WTC11 (cell line): ENCODE results near the gene MEPCE. TPM values are rescaled to one million over a fixed set of nuclear protein-coding genes. Genes with fewer than 3 reads are reported as not detected.
"Not testable (repeated sequence)": the region's sequence is repeated elsewhere in the genome, so short reads cannot be mapped to it uniquely, and the experiment has no call there.

Experiments
- ATAC-seq: fragments of 200-7000 bp; cut with Tn5 transposase; 2 replicates; pipeline ENCODE4 v1.10.0; 2021; ENCODE audit warnings: mild to moderate bottlenecking, moderate library complexity
- CTCF ChIA-PET: fragments of 300-600 bp; sonication (Branson Sonifier 250); formaldehyde crosslinking; loops from one replicate; lab custom pipeline; 2021; ENCODE audit warnings: antibody characterized with exemption; lab: Charles Lee
- POLR2A ChIA-PET: fragments of 350-600 bp; sonication (Branson Sonifier 250); formaldehyde crosslinking; loops from one replicate; lab custom pipeline; 2021; ENCODE audit warnings: antibody characterized with exemption; lab: Charles Lee
- DNase-seq: peaks from one replicate; pipeline ENCODE4 v3.0.0; 2021; ENCODE audit warnings: low spot score
- H3K27ac Mint-ChIP-seq: 2 replicates; pipeline ENCODE4 v1.8.0; 2021; ENCODE audit warnings: mixed read lengths
- H3K27me3 Mint-ChIP-seq: 2 replicates; pipeline ENCODE4 v1.8.0; 2021; ENCODE audit warnings: low read depth, mild to moderate bottlenecking, moderate library complexity, mixed read lengths
- H3K36me3 Mint-ChIP-seq: 2 replicates; pipeline ENCODE4 v1.8.0; 2021; ENCODE audit warnings: mixed read lengths
- H3K4me1 Mint-ChIP-seq: 2 replicates; pipeline ENCODE4 v1.8.0; 2022; ENCODE audit warnings: mixed read lengths
- H3K4me3 Mint-ChIP-seq: 2 replicates; pipeline ENCODE4 v1.8.0; 2021; ENCODE audit warnings: mild to moderate bottlenecking, moderate library complexity, mixed read lengths
- H3K9me3 Mint-ChIP-seq: 2 replicates; pipeline ENCODE4 v1.8.0; 2021; ENCODE audit warnings: mixed read lengths
- ATF1 ChIP-seq: sonication (generic); formaldehyde crosslinking; IDR thresholded peaks from 2 replicates; pipeline ENCODE4 v1.8.1; 2023; ENCODE audit warnings: mild to moderate bottlenecking, moderate library complexity, missing genetic modification reagents
- CREB1 ChIP-seq: sonication (generic); formaldehyde crosslinking; IDR thresholded peaks from 2 replicates; pipeline ENCODE4 v1.8.0; 2023; ENCODE audit warnings: mild to moderate bottlenecking, missing genetic modification reagents
- ELF4 ChIP-seq: sonication (generic); formaldehyde crosslinking; IDR thresholded peaks from 2 replicates; pipeline ENCODE4 v1.8.1; 2022; ENCODE audit warnings: low read depth, mild to moderate bottlenecking, moderate library complexity, missing genetic modification reagents
- ESRRA ChIP-seq: sonication (generic); formaldehyde crosslinking; IDR thresholded peaks from 2 replicates; pipeline ENCODE4 v1.8.1; 2022; ENCODE audit warnings: mild to moderate bottlenecking, missing genetic modification reagents, borderline replicate concordance
- FOXK1 ChIP-seq: sonication (generic); formaldehyde crosslinking; IDR thresholded peaks from 2 replicates; pipeline ENCODE4 v1.8.0; 2022; ENCODE audit warnings: mild to moderate bottlenecking, moderate library complexity, missing genetic modification reagents
- GABPB1 ChIP-seq: sonication (generic); formaldehyde crosslinking; IDR thresholded peaks from 2 replicates; pipeline ENCODE4 v1.8.1; 2023; ENCODE audit warnings: mild to moderate bottlenecking, missing genetic modification reagents
- HMGA2 ChIP-seq: fragments of 250-450 bp; sonication (Bioruptor Pico); IDR thresholded peaks from 2 replicates; pipeline ENCODE4 v1.4.0; 2021; ENCODE audit warnings: mild to moderate bottlenecking, moderate library complexity
- JUN ChIP-seq: sonication (generic); formaldehyde crosslinking; IDR thresholded peaks from 2 replicates; pipeline ENCODE4 v1.8.0; 2023; ENCODE audit warnings: mild to moderate bottlenecking, missing genetic modification reagents
- NFYB ChIP-seq: sonication (generic); formaldehyde crosslinking; conservative IDR thresholded peaks from 2 replicates; pipeline ENCODE4 v1.8.0; 2022; ENCODE audit warnings: low read depth, missing genetic modification reagents
- RORB ChIP-seq: fragments of 250-450 bp; sonication (Bioruptor Pico); IDR thresholded peaks from 2 replicates; pipeline ENCODE4 v1.9.0; 2021; ENCODE audit warnings: mild to moderate bottlenecking
- TEAD1 ChIP-seq: sonication (generic); formaldehyde crosslinking; IDR thresholded peaks from 2 replicates; pipeline ENCODE4 v1.8.0; 2022; ENCODE audit warnings: mild to moderate bottlenecking, missing genetic modification reagents
- TEAD4 ChIP-seq: sonication (generic); formaldehyde crosslinking; IDR thresholded peaks from 2 replicates; pipeline ENCODE4 v1.8.0; 2022; ENCODE audit warnings: mild to moderate bottlenecking, missing genetic modification reagents
- ZNF121 ChIP-seq: sonication (generic); formaldehyde crosslinking; IDR thresholded peaks from 2 replicates; pipeline ENCODE4 v1.8.0; 2023; ENCODE audit warnings: missing genetic modification reagents
- ZNF219 ChIP-seq: sonication (generic); formaldehyde crosslinking; IDR thresholded peaks from 2 replicates; pipeline ENCODE4 v1.8.0; 2023; ENCODE audit warnings: missing genetic modification reagents, mild to moderate bottlenecking, borderline replicate concordance
- total RNA-seq: library from RNA; stranded (reverse); gene quantifications from 3 replicates; pipeline ENCODE4 v1.2.3, GENCODE V29; 2021
- TF ChIP-seq, protein P1 (sequence below): sonication (generic); formaldehyde crosslinking; IDR thresholded peaks from 2 replicates; pipeline ENCODE4 v1.8.1; 2022; ENCODE audit warnings: low read depth, missing genetic modification reagents, borderline replicate concordance
- TF ChIP-seq, protein P2 (sequence below): sonication (generic); formaldehyde crosslinking; conservative IDR thresholded peaks from 2 replicates; pipeline ENCODE4 v1.8.1; 2022; ENCODE audit warnings: mild to moderate bottlenecking, missing genetic modification reagents
- TF ChIP-seq, protein P3 (sequence below): sonication (generic); formaldehyde crosslinking; IDR thresholded peaks from 2 replicates; pipeline ENCODE4 v1.8.0; 2022; ENCODE audit warnings: mild to moderate bottlenecking, missing genetic modification reagents
- TF ChIP-seq, protein P4 (sequence below): sonication (generic); formaldehyde crosslinking; IDR thresholded peaks from 2 replicates; pipeline ENCODE4 v1.8.0; 2022; ENCODE audit warnings: mild to moderate bottlenecking, missing genetic modification reagents
- TF ChIP-seq, protein P5 (sequence below): fragments of 250-450 bp; sonication (Bioruptor Pico); conservative IDR thresholded peaks from 2 replicates; pipeline ENCODE4 v1.9.0; 2021; ENCODE audit warnings: mild to moderate bottlenecking

Gene MEPCE
- total RNA-seq, 1 experiment from 2014 or later = 41.9 TPM

DNA sequence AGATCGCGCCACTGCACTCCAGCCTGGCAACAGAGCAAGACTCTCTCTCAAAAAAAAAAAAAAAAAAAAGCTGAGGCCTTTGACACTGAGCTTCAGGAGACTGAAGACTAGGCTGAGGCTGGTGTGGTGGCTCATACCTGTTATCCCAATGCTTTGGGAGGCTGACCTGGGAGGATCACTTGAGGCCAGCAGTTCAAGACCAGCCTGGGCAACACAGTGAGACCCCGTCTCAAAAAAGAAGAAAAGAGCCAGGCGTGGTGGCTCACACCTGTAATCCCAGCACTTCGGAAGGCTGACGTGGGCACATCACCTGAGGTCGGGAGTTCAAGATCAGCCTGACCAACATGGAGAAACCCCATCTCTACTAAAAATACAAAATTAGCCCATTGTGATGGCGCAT lies 17.7 kb downstream of the MEPCE start:
- ChIA-PET POLR2A (interaction anchor here (0.7 kb wide), 2 partner anchors 16 to 150 kb away, joined by 3 to 4 read pairs; no protein-coding TSS in a partner anchor), CTCF (interaction anchor here (0.6 to 6.0 kb wide), 6 partner anchors 8 to 278 kb away, joined by 3 to 46 read pairs (median 4); partner anchors contain the start of gene AGFG2)
- ATAC-seq, H3K27ac Mint-ChIP-seq, DNase-seq, H3K27me3 Mint-ChIP-seq, H3K9me3 Mint-ChIP-seq, H3K4me3 Mint-ChIP-seq, H3K36me3 Mint-ChIP-seq, H3K4me1 Mint-ChIP-seq: not testable (repeated sequence)
- TF ChIP-seq ZNF121 (CRISPR knock-in tag) = peak; percentile 44; the same call in 1 of the 2 replicates

DNA sequence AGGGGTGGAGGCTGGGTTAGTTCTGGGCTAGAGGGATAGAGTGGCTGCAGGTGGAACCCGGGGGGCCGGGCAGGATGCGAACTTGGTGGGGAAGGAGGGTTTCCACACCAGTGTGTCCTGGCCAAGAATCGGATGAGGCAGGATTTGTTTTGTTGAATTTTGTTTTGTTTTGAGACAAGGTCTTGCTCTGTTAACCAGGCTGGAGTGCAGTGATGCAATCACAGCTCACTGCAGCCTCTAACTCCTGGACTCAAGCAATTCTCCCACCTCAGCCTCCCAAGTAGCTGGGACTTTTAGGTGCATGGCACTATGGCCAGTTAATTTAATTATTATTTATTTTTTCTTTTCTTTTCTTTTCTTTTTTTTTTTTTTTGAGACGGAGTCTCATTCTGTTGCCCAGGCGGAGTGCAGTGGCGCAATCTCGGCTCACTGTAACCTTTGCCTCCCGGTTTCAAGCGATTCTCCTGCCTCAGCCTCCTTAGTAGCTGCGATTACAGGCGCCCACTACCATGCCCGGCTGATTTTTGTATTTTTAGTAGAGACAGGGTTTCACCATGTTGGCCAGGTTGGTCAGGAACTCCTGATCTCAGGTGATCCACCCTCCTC lies 19.7 kb downstream of the MEPCE start:
- Mint-ChIP-seq H3K4me3 (no peak overlapping the region), H3K27ac (peak overlapping the region; percentile 68), H3K36me3 (no peaks in the 10 kb centered on the region), H3K9me3 (no peaks in the 10 kb centered on the region), H3K4me1 (peaks cover 4% of the 10 kb centered on the region), H3K27me3 (no peaks in the 10 kb centered on the region)
- TF ChIP-seq, protein P1, sequence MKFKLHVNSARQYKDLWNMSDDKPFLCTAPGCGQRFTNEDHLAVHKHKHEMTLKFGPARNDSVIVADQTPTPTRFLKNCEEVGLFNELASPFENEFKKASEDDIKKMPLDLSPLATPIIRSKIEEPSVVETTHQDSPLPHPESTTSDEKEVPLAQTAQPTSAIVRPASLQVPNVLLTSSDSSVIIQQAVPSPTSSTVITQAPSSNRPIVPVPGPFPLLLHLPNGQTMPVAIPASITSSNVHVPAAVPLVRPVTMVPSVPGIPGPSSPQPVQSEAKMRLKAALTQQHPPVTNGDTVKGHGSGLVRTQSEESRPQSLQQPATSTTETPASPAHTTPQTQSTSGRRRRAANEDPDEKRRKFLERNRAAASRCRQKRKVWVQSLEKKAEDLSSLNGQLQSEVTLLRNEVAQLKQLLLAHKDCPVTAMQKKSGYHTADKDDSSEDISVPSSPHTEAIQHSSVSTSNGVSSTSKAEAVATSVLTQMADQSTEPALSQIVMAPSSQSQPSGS (CRISPR knock-in tag) = no peak
- TF ChIP-seq NFYB (CRISPR knock-in tag) = no peak
- peak; percentile 73 for TF ChIP-seq GABPB1
- POLR2A ChIA-PET = interaction anchor here (2.1 kb wide), 1 partner anchor 20 kb away, joined by 10 read pairs; the partner anchor contains the start of genes MEPCE and ZCWPW1
- DNase-seq = no peak
- CTCF ChIA-PET = interaction anchor here (0.7 to 3.1 kb wide), 6 partner anchors 12 to 1074 kb away, joined by 3 to 16 read pairs (median 14); partner anchors contain the start of genes MEPCE, PPP1R35 and ZCWPW1
- ATAC-seq = no peak

DNA sequence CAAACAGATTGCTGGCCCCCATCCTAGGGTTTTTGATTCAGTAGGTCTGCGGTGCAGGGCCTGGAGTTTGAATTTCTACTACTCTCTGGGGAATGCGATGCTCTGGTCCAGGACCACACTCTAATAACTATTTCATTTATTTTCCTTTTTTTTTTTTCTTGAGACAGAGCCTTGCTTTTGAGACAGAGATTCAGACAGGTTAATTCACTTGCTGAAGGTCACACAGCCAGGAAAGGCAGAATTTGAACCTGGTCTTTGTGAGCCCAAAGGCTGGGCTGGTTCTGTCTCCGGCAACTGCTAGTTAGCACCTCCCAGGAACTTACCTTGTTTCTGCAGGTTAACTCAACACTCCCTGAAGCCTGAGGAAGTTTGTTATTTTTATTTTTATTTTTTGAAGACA lies 22.9 kb downstream of the MEPCE start:
- no peaks in the 10 kb centered on the region for H3K9me3 Mint-ChIP-seq
- H3K36me3 Mint-ChIP-seq = no peaks in the 10 kb centered on the region
- H3K4me1 Mint-ChIP-seq = peaks cover 10% of the 10 kb centered on the region
- H3K27me3 Mint-ChIP-seq = no peaks in the 10 kb centered on the region
- no peak overlapping the region for H3K27ac Mint-ChIP-seq
- H3K4me3 Mint-ChIP-seq = no peak overlapping the region
- POLR2A ChIA-PET = no interaction called here
- no peak for DNase-seq
- no peak for ATAC-seq
- CTCF ChIA-PET = interaction anchor here (4.2 kb wide), 1 partner anchor 107 kb away, joined by 22 read pairs; no protein-coding TSS in a partner anchor
- no peak for TF ChIP-seq RORB (CRISPR knock-in tag)
- no peak for TF ChIP-seq FOXK1 (CRISPR knock-in tag)
- no peak for TF ChIP-seq CREB1
- TF ChIP-seq, protein P2, sequence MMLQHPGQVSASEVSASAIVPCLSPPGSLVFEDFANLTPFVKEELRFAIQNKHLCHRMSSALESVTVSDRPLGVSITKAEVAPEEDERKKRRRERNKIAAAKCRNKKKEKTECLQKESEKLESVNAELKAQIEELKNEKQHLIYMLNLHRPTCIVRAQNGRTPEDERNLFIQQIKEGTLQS (CRISPR knock-in tag) = no peak
- TF ChIP-seq, protein P3, sequence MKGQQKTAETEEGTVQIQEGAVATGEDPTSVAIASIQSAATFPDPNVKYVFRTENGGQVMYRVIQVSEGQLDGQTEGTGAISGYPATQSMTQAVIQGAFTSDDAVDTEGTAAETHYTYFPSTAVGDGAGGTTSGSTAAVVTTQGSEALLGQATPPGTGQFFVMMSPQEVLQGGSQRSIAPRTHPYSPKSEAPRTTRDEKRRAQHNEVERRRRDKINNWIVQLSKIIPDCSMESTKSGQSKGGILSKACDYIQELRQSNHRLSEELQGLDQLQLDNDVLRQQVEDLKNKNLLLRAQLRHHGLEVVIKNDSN = no peak
- TF ChIP-seq, protein P4, sequence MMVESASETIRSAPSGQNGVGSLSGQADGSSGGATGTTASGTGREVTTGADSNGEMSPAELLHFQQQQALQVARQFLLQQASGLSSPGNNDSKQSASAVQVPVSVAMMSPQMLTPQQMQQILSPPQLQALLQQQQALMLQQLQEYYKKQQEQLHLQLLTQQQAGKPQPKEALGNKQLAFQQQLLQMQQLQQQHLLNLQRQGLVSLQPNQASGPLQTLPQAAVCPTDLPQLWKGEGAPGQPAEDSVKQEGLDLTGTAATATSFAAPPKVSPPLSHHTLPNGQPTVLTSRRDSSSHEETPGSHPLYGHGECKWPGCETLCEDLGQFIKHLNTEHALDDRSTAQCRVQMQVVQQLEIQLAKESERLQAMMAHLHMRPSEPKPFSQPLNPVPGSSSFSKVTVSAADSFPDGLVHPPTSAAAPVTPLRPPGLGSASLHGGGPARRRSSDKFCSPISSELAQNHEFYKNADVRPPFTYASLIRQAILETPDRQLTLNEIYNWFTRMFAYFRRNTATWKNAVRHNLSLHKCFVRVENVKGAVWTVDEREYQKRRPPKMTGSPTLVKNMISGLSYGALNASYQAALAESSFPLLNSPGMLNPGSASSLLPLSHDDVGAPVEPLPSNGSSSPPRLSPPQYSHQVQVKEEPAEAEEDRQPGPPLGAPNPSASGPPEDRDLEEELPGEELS (CRISPR knock-in tag) = no peak
- no peak for TF ChIP-seq ELF4 (CRISPR knock-in tag)
- TF ChIP-seq TEAD1 (CRISPR knock-in tag) = no peak
- TF ChIP-seq HMGA2 (CRISPR knock-in tag) = no peak
- no peak for TF ChIP-seq JUN (CRISPR knock-in tag)
- no peak for TF ChIP-seq ESRRA
- TF ChIP-seq ZNF219 (CRISPR knock-in tag) = no peak
- TF ChIP-seq, protein P5, sequence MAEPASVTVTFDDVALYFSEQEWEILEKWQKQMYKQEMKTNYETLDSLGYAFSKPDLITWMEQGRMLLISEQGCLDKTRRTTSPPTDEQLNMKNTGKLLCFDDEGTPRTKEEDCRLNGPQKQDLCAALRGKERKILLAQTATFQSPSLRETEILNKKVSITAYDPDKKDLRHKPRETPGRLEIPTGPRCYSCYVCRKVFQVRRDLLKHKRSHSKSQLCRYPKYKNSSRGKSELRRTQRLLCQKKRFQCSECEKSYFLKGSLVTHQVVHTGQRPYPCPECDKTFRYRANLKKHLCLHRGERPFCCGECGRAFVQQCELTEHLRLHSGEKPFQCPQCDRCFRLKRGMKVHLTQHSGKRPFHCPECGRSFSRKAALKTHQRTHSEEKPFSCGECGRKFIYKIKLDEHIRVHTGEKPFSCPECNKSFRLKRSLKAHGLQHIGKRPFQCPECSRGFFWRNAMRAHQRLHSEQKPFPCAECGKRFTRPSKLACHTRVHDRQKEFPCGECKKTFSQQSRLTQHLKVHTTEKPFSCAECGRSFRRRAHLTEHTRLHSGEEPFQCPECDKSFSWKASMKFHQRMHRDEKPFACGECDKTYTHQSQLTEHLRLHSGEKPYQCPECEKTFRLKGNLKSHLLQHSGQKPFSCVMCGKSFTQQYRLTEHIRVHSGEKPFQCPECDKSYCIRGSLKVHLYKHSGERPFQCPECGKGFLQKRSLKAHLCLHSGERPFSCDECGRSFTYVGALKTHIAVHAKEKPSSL (CRISPR knock-in tag) = no peak
- TF ChIP-seq TEAD4 (CRISPR knock-in tag) = no peak
- TF ChIP-seq ATF1 (CRISPR knock-in tag) = no peak
